AG08396 (cell line): ENCODE data around the gene FAM181B.
A peak's percentile ranks its signal among the peaks of the same experiment; 100 is the strongest.
"Not testable (repeated sequence)": the region's sequence is repeated elsewhere in the genome, so short reads cannot be mapped to it uniquely, and the experiment has no call there.

Experiments
- DNase-seq: peaks from one replicate; pipeline ENCODE4 v3.0.0; 2012; ENCODE audit warnings: low spot score, mixed read lengths

The FAM181B gene

DNA sequence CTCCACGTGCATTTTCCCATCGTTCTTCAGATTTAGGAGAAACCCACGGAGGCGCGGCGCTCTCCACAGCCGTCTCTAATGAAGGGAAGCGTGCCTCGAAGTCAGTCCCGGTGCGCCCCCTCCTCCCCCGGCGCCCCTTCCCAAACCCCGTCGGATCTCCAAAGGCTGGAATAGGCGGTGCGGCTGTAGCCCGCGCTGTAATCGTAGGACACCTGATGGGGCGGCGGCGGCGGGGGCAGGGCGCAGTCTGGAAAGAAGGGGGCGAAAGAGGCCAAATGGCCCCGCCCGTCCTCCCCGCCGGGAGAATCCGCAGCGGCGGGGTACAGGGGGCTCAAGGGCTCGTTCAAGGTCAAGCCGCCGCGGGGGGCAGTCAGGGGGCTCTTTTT lies 1.3 kb downstream of the FAM181B start:
- no peak for DNase-seq

DNA sequence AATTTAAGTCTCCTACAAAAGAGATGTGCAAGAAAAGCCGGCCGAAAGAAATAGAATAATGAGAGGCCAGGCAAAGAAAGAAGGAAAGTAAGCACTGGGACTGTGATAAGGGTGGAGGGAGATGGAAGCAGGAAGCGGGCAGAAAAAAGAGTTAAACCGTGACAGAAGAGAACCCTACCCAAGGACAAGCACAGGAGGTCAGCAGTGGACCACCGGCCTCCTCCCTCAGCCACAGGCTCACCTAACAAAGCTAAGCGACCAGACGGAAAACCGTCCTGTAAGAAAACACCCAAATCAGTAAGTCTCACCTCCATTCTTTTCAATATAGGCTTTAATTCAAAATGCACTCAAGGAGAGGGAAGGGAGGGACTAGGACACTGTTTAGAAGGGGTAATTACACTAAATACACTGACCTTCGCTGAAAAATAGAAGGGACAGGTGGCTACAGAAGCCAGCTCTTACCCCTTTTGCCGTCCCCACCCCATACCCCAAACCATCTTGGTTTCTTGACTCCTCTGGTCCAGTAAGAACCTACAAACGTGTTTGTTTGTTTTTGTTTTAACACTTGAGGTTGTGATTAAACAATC lies 1.9 kb downstream of the FAM181B start:
- no peak for DNase-seq

DNA sequence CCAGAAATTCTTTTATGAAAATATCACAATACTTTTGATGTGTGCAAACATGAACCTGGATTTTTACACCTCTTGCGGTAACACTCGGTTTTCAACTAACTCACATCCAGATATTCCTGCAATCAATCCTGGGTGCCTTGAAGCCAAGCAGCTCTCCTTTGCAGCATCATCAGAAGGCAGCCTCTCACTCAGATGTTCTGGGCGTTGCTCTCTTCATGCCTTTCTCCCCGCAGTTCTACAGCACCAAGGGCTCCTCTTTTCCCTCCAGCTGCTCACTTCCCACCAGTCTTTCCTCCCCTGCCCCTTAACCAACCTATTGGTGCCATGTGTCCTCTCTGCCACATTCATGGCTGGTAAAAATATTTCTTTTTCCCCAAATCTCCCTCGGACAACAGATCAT lies 2.9 kb downstream of the FAM181B start:
- DNase-seq: no peak

DNA sequence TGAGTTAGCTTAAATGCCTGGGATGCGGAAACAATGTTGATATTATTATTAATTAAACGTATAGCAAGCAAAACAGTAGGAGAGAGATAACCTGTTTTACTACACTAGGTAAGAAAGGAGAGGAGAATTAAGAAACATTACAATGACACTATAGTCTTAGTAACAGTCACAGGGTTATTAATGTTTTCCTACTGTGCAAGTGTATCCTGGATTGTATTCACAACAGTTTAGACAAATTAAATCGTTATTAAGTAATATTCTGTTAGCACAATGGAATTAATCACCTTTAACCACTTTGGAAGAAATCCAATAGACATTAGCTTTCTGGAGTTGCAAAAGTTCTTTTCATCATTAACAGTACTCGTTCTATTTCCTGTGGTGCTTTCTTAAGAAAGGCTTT lies 3.4 kb downstream of the FAM181B start:
- DNase-seq: no peak

DNA sequence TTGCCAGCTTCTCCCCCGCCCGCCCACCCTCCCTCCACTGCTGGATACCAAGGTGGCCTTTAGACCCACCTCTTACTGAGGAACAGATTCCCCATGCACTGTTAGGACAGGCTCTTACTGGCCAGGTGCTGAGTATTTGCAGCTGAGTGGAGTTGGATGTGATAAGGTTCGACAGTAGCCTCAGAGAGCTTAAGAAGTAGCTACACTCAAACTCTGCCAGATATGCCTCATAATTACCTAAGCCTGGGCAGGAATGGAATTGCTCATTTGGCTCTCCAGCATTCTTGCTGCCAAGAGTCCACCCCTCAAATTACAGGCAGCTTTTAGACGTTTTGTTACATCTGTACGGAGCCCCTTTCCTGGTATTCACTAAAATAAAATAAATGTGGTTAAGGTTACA lies 9.6 kb downstream of the FAM181B start:
- DNase-seq: no peak

DNA sequence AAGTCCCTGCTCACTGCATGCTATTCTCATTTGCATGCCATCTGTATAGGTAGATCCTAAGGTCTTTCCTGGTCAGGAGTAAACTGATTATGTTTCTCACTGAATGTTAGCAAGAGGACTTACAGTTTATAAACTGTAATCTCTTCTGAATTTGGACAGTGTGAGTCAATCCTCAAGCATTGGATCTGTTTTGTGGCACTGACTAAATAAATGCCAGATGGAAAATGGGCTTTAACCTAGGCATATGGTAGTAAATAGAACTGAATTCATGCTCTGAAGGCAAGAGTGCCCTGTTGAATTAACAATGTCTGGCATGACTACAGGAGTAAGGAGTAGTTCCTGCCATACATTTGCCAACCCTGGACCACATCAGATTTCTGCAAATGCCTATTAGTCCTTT lies 11.4 kb downstream of the FAM181B start:
- DNase-seq: no peak

DNA sequence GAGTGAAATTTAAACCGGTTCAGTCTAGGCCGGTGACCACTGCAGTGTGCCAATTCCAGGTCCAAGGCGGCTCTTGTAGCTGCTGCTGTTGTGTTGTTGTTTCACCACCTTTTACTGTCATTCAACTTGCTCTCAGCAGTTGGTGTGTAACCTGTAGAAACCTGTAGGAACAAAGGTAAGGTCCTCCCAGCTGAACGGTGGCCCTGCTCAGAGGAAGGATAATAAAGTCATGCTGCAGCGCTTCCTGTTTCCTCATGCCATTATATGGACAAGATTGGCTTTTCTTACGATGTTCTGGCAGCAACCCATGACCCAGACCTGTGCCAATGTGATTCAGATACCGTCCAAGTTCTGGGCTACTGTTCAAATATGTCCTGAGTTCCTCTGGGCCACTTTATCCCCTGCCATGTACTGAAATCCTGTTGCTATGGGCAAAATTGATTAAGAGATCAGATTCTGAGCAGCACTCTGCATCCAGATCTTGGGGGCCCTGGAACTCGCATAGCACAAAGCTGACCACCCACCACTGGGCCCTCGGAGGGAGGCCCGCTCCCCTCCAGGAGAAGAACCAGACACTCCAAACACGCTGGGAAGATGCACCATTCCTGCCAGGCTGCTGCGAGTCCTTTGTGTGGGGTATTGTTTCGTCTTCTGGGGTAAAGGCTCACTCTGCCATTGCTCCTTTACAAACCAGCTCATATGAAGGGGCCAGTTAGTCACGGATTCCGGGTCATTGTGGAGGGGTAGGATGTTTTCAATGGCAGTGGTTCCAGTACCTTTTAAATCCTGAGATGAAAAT lies 13.2 kb downstream of the FAM181B start:
- DNase-seq: no peak

GRCh38 chr11:82719361-82720105 lies 14.1 kb downstream of the FAM181B start:
- no peak for DNase-seq

DNA sequence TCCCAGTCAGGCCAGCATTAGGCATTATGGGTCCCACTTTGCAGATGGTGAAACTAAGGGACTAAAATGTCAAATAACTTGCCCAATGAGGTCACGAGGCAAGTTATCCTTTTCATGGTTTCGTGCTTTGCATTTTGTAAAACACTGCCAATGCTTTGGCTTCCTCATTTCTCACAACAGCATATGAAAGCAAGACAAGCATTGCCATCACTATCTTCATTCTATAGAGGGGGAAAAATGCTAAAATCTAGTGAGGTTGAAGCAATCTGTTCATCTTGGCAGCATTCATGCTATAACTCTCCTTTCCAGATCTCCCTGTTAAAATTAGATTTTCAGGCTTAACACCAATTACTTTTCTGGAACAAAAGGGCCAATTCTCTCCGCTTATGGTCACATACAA lies 14.8 kb downstream of the FAM181B start:
- no peak for DNase-seq

GRCh38 chr11:82718307-82718706 lies 15.4 kb downstream of the FAM181B start:
- peak; percentile 59 for DNase-seq

DNA sequence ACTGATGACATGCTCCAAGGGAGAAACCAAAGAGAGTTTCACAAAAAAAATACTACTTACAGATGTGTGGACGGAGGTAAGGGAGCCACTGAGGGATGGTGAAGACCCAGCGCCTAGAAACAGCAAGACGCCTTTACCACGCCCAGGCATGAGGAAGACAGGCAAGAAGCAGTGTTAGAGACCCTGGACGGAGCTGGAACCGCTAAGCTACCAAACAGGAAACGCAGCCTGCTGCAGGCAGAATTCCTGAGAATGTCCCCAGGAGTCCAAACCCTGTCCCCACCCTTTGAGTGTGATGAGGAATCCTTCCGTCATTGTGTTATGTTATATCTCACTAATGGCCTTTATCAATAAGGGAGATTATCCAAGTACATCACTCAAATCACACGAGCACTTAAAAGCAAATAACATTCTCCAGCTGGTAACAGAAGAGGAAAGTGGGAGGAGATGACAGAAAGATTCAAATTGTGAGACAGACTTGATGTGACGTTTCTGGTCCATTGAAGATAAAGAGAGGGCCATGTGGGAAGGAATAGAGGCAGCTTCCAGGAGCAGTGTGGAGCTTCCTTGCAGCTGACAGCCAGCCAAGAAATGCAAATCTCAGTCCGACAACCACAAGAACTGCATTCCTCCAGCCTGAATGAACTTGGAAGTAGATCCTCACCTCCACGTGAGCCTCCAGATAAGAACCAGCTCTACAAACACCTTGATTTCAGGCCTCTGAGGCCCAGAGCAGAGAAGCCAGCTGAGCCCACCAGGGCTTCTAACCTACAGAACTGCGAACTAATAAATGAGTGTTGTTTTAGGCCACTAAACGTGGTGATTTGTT lies 19.1 kb downstream of the FAM181B start:
- DNase-seq: no peak

DNA sequence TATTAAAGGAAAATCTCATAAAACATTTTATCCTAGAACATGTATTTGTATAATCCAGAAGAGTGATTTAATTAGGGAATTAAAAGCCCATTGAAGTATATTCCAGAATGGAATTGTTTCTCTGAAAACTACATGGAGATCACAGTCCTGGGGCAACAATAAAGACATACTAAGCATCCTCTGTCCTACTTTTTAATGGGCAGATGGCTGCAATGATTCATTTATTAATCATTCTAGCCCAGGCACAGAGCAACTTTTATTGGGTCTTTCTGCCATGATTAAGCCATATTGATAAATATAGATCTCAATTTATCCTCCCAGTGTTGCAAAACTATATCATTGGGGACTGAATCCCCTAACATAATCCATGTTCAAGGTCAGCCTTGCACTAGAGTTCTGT lies 22.0 kb downstream of the FAM181B start:
- DNase-seq: no peak

- no peak for DNase-seq
Measured at GRCh38 chr11:82703796-82704195, 29.9 kb downstream of the FAM181B start.

DNA sequence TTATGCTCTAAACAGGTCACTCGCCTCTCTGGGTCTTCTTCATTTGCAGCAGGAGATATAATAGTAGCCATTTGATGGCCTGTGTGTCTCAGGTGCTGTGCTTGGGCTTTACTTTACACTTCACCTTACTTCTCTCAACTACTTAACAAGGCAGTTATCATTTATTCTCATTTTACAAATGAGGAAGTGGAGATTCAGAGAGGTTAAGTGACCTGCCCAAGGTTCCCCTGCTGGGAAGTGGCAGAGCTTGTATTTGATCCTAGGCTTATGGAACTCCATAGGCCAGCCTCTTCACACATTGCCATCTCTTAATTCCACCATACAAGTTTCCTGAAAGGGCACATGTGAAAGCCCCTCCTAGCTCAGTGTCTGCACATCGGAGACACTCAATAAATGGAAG lies 30.4 kb downstream of the FAM181B start:
- no peak for DNase-seq

- DNase-seq: peak; percentile 39
Measured at GRCh38 chr11:82701847-82702520, 31.7 kb downstream of the FAM181B start.

GRCh38 chr11:82698576-82699352 lies 34.9 kb downstream of the FAM181B start:
- no peak for DNase-seq

DNA sequence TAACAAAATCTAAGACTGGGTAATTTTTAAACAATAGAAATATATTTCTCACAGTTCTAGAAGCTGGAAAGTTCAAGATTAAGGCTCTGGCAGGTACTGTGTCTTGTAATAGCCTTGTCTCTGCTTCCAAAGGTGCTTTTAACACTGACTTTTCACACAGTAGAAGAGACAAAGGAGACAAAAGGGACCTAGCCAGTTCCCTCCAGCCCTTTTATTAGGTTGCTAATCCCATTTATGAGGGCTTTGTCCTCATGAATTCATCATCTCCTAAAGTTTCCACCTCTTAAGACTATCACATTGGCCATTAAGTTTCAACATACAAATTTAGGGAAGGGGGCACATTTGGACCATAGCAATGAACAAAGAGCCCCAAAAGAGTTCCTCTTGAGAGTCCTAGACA lies 40.7 kb downstream of the FAM181B start:
- no peak for DNase-seq

GRCh38 chr11:82689347-82689746 lies 44.3 kb downstream of the FAM181B start:
- DNase-seq: not testable (repeated sequence)

GRCh38 chr11:82686211-82686610 lies 47.5 kb downstream of the FAM181B start:
- no peak for DNase-seq

DNA sequence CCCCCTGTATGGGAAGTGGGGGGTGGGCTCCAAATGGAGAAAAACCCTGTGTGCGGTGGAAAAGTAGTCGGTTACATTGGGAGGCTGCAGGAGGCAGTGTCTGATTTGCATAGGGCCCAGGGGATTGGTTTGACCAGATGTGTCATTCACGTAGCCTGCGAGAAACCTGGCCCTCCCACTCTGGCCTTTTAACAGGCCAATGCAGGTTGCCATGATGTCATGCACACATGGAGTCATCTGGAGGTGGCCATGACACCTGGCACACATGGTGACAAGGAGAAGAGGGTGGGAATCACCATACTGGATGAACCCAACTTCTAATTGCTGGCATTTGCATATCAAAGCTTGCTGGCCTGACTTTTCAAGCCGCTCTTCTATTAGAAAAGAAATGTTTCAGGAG lies 50.6 kb downstream of the FAM181B start:
- no peak for DNase-seq
